Activated CD4-positive, alpha-beta T cell treated with anti-CD3 and anti-CD28 coated beads for 1 hour (primary cell): ENCODE data around the gene TTC28.
"Not testable (repeated sequence)": the region's sequence is repeated elsewhere in the genome, so short reads cannot be mapped to it uniquely, and the experiment has no call there.

Source experiments
- DNase-seq: peaks from one replicate; pipeline ENCODE4 v3.0.0-alpha.2; 2020

The TTC28 gene

GRCh38 chr22:28679611-28680287 is at the start of gene TTC28:
TTC28 (minus strand) TSS chr22:28679840; CDS start chr22:28679723, 117 bp downstream.
- not testable (repeated sequence) for DNase-seq

DNA sequence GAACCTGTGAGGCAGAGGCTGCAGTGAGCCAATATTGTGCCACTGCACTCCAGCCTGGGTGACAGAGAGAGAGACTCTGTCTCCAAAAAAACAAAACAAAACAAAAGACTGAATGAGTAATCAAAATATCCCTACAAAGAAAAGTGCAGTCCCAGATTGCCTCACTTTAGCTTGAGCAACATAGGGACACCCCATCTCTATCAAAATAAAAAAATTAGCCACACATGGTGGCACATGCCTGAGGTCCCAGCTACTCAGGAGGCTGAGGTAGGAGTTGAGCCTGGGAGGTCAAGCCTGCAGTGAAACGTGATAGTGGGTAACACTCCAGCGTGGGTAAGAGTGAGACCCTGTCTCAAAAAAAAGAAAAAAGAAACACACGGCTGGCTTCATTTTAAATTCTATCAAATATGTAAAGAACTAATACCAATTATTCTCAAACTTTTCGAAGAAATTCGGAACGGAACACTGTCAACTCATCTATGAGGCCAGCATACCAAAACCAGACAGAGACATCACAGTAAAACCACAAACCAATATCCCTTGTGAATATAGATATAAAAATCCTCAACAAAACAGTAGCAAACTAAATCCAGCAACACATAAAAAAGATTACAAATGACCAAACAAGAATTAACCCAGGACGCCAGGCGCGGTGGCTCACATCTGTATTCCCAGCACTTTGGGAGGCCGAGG is 49.1 kb upstream of the TTC28 start:
- no peak for DNase-seq

GRCh38 chr22:28728002-28728401 is 48.4 kb upstream of the TTC28 start:
- no peak for DNase-seq

DNA sequence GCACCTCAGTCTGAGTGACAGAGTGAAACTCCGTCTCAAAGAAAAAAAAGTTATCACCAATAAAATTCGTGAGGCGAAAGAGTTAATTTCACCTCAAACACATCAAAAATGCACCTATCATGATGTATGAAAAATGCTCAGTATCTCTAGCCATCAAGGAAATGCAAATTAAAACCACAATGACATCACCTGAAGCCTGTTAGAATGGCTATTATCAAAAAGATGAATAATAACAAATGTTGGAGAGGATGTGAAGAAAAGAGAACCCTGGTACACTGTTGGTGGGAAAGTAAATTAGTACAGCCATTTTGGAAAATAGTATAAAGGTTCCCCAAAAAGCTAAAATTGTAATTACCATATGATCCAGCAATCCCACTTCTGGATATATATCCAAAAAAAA is 38.4 kb upstream of the TTC28 start:
- no peak for DNase-seq

GRCh38 chr22:28716686-28717085 is 37.0 kb upstream of the TTC28 start:
- DNase-seq, result no peak

GRCh38 chr22:28715611-28716010 is 36.0 kb upstream of the TTC28 start:
- no peak for DNase-seq

GRCh38 chr22:28714043-28714628 is 34.5 kb upstream of the TTC28 start:
- no peak for DNase-seq

DNA sequence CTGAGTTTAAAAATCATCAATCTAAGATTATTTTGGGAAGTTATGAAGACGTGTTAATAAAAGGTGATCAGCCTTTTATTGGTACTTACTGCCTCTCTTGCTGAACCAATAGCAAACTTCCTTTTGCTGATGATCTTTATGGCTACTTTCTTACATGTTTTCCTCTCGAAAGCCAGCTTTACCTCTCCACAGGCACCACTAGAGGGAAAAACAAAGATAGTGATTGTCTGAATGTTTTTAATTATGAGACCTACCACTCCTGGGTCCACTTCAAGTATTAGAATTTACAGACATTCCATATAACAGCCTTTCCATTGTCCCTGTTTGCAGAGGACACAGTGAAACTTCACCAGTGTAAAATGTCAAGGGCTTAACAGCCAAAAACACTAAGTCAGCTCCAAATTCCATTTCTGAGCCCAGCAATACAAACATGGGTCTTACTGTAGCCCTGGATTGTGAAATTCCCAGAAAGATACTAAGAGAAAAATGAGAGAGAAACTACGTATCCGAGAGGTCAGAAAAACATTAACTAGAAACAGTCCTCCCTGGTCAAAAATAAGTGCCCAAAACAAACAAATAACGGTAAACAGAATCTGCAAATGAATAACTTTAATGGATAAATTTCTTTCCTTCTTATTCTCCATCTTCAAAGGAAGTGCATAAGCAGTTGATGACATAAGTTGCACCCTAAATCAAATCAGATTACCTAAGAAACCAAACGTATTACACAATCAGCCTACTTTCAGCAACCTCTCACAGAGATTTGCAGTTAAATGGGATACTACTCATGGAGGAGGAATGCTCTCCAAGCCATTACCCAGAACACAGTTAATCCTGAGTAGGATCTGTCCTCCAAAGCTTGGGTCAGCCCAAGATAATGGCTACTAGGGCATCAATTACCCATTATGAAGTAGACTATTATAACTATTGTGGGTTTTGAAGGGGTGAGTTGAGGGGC is 32.5 kb upstream of the TTC28 start:
- DNase-seq, result no peak

- DNase-seq, result no peak
Observed at GRCh38 chr22:28711341-28711740, 31.7 kb upstream of the TTC28 start.

- DNase-seq, result no peak
Observed at GRCh38 chr22:28710576-28711191, 31.0 kb upstream of the TTC28 start.

- no peak for DNase-seq
Observed at GRCh38 chr22:28710107-28710506, 30.5 kb upstream of the TTC28 start.

DNA sequence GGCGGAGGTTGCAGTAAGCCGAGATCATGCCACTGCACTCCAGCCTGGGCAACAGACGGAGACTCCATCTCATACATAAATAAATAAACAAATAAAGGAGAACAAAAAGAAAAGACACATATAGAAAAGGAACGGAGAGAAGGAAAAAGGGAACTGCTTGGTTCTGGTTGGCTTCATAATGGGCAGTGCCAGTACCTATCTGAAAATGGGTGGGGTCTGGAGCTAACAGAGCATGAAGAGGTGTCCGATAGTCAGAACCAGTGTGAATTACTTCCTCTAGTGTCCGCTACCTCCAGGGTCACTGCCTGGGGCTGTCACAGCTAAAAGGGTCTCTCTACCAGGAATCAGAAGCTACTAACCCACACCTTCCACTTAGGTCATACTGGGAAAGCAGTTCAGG is 27.2 kb upstream of the TTC28 start:
- no peak for DNase-seq

GRCh38 chr22:28703436-28703835 is 23.8 kb upstream of the TTC28 start:
- no peak for DNase-seq

- no peak for DNase-seq
Observed at GRCh38 chr22:28702891-28703290, 23.3 kb upstream of the TTC28 start.

DNA sequence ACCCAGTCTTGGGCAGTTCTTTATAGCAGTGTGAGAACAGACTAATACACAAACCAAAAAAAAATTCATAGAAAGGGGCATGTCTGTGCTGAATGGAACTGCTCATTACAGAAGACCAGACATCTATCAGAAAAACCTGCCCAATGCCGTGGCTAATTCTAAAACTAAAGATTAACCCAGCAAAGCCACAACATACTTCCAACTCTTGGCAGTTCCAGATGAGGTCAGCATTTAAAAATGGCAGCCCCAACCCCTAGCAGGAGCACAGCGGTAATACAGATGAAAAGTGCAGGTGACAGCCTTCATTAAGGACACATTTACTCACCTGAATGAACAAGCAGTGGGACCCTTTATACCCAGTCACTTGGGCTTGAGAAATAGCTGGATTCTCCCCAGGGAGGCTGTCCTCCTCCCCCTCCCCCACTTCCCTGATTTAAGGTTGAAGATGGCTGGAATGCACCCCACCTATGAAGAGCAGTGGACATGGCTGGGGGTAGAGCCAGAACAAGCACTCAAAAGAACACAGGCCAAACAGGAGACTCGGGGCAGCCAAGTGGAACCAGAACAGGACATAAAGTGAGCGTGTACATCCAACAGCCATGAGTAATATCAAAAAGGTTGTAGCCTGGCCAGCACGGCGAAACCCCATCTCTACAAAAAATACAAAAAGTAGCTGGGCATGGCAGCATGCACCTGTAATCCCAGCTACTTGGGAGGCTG is 13.6 kb upstream of the TTC28 start:
- DNase-seq, result not testable (repeated sequence)

- not testable (repeated sequence) for DNase-seq
Observed at GRCh38 chr22:28689796-28690195, 10.2 kb upstream of the TTC28 start.

- DNase-seq, result not testable (repeated sequence)
Observed at GRCh38 chr22:28682966-28683365, 3.3 kb upstream of the TTC28 start.

GRCh38 chr22:28680813-28681490 is 1.3 kb upstream of the TTC28 start:
- DNase-seq, result not testable (repeated sequence)

DNA sequence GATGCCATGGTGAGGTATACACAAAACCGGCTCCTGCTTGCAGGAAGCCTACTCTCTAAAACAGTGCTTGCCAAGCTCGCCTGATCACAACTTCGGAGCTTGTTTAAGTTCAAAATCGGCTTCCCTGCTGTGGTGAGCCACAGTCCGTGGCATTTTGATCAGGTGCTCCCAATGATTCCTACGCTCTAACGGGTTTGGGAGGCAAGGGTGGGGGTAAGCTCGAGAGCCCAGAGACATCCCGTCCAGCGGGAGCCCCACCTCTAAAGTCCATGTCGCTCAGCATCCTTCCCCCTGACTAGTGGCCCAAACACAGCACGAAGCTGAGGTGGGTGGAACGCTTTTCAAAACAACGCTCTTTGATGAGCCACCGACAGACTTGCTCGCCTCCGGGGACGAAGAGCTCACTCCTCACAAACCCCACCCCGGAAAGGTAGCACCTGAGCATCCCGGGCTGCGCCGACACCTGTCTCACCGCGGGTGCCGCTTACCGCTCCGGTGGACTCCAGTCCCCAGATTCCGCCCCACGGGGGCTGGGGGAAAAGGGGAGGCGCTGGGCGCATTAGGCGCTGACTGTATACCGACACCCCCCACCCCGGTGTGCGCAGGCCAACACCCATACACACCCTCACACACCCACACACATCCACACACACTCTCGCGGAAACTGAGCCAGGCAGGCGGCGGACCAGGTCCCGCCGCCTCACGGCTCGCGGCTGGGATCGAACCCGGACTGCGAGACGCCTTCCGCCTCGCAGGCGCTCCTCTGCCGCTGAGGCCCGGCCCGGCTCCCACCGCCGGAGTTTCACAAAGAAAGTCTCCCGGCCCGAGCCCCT is 646 bp downstream of the TTC28 start:
- DNase-seq, result not testable (repeated sequence)

DNA sequence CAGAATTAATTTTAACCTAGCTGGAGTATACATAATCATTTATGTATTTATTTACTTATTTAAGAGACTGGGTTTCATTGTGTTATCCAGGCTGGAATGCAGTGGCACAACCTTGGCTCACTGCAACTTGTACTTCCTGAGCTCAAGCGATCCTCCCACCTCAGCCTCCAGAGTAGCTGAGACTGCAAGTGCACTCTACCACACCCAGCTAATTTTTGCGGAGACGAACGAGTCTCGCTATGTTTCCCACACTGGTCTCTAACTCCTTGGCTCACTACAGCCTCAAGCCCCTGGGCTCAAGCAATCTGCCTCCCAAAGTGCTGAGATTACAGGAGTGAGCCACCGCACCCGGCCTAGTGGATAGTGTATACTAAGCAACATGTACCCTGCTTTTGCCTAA is 1.5 kb downstream of the TTC28 start:
- not testable (repeated sequence) for DNase-seq
